Right lobe of liver (tissue), 6 donors: Measurements from ENCODE around the gene PRDM4. TPM values are rescaled to one million over a fixed set of nuclear protein-coding genes. Genes with fewer than 3 reads are reported as not detected.
A peak's percentile ranks its signal among the peaks of the same experiment; 100 is the strongest.

ENCODE experiments used
- ATAC-seq, 4 donors: fragments of 200-7000 bp; cut with Tn5 transposase; one replicate each; pipeline ENCODE4 v1.9.1; 2020; ENCODE audit warnings: mild to moderate bottlenecking in 4 of 4, moderate library complexity in 4 of 4
- DNase-seq, 3 donors: peaks; one replicate each; pipeline ENCODE4 v3.0.0-alpha.2; 2020
- H3K27ac ChIP-seq, 3 donors: fragments of 200-600 bp; one replicate each; pipeline ENCODE4 v1.8.0; 2022
- H3K27me3 ChIP-seq, 2 donors: fragments of 200-600 bp; one replicate each; pipeline ENCODE4 v1.8.0; 2022
- H3K36me3 ChIP-seq, 4 donors: fragments of 200-600 bp; sonication (generic) in 1 of 4; one replicate each; pipeline versions ENCODE4 v1.5.1 to v1.8.0; 2017 to 2022; ENCODE audit warnings: control low read depth in 1 of 4
- H3K4me1 ChIP-seq, 4 donors: fragments of 200-600 bp; sonication (generic) in 1 of 4; one replicate each; pipeline versions ENCODE4 v1.5.1 to v1.8.0; 2017 to 2022; ENCODE audit warnings: control low read depth in 1 of 4
- H3K4me3 ChIP-seq, 3 donors: fragments of 200-600 bp; one replicate each; pipeline ENCODE4 v1.8.0; 2022
- H3K9me3 ChIP-seq, 4 donors: fragments of 200-600 bp; sonication (generic) in 1 of 4; one replicate each; pipeline versions ENCODE4 v1.5.1 to v1.8.0; 2017 to 2022; ENCODE audit warnings: control low read depth in 1 of 4
- CTCF ChIP-seq, 4 donors: fragments of 200-600 bp in 3 of 4; fragments of 450-650 bp in 1 of 4; IDR thresholded peaks; one replicate each; pipeline versions ENCODE4 v1.5.1 to v1.8.0; 2016 to 2022; ENCODE audit warnings: antibody characterized with exemption in 4 of 4, mild to moderate bottlenecking in 2 of 4
- POLR2A ChIP-seq: fragments of 450-650 bp; IDR thresholded peaks from one replicate; pipeline ENCODE4 v1.6.1; 2017; ENCODE audit warnings: antibody characterized with exemption, mild to moderate bottlenecking
- WGBS: methylation state at CpG from one replicate; pipeline ENCODE4 v1.1.6; 2018; ENCODE audit warnings: low coverage, low lambda C conversion rate; ENCODE audit not compliant: insufficient coverage; ENCODE audit errors: missing lambda C conversion rate; 5-methylcytosine and 5-hydroxymethylcytosine counted together
- intact Hi-C, 2 donors: fragments of 100-400 bp; cut with DNase I; formaldehyde crosslinking; loops; one replicate each; pipeline versions ENCODE4 v1.11.2 to v1.14.1; 2022
- total RNA-seq, 6 experiments: library from RNA; depleted of rRNA in 2 of 6; stranded (reverse); fragments of >200 nt in 2 of 6; fragmentation: NEBNext Ultra II Directional in 3 of 6; extraction: Animal tissue kit (Norgen Biotek cat#: 25700) in 3 of 6; gene quantifications; one replicate each; pipeline versions ENCODE4 v1.1.0 to v1.2.4, GENCODE V29; 2016 to 2023
- donor health status: DM: no; HTN: yes; CAD: no.
- donor health status: DM: no; HTN: no; CAD: no.
- donor health status: DM: no; HTN: no; CAD: no.
- donor health status: DM: no; HTN: yes; CAD: no.
- donor health status: DM: no; HTN: yes; CAD: no.

The PRDM4 gene
- total RNA-seq, 6 experiments from 2014 or later = 5.9 to 8.2 (median 7.1) TPM

- ATAC-seq (peak in 1 of 4 donors; percentile 23), DNase-seq (peak in 1 of 3 donors; percentile 21)
- no peaks in the 10 kb centered on the region for H3K9me3 ChIP-seq
- WGBS = 7% methylated on average over 6 of the region's 66 CpGs
- H3K4me1 ChIP-seq = peaks cover 0 to 6% (median 0%) of the 10 kb centered on the region in 4 donors
- intact Hi-C loops = loop anchor here in 1 of 2 donors (10.0 kb wide), 1 partner anchor 110 kb away; no protein-coding TSS in a partner anchor
- no peaks in the 10 kb centered on the region for H3K36me3 ChIP-seq
- H3K27me3 ChIP-seq = peaks cover 4% of the 10 kb centered on the region in 2 donors
- H3K27ac ChIP-seq = no peak overlapping the region
- TF ChIP-seq CTCF (IDR thresholded peaks at IDR 0.05) (no peak), POLR2A (no peak)
- H3K4me3 ChIP-seq = no peak overlapping the region
These were observed 14.3 kb upstream of the PRDM4 start for GRCh38 chr12:107775093-107775721.

- ATAC-seq (no peak), DNase-seq (no peak)
- H3K27ac ChIP-seq = no peak within 1 kb of the TSS
- no peaks in the 10 kb centered on the region for H3K36me3 ChIP-seq
- intact Hi-C loops = loop anchor here in 1 of 2 donors (10.0 kb wide), 1 partner anchor 110 kb away; no protein-coding TSS in a partner anchor
- H3K4me1 ChIP-seq = peaks cover 0 to 6% (median 0%) of the 10 kb centered on the region in 4 donors
- 45% methylated on average over 12 of the region's 13 CpGs for WGBS
- TF ChIP-seq CTCF (IDR thresholded peaks at IDR 0.05) = no peak
- no peak for TF ChIP-seq POLR2A
- H3K4me3 ChIP-seq = no peak within 1 kb of the TSS
- no peaks in the 10 kb centered on the region for H3K9me3 ChIP-seq
- peaks cover 4% of the 10 kb centered on the region in 2 donors for H3K27me3 ChIP-seq
These were observed 13.6 kb upstream of the PRDM4 start, which contains the start of gene ASCL4 for GRCh38 chr12:107774349-107775029. ASCL4 (plus strand) TSS chr12:107774704; CDS start chr12:107775219, 515 bp downstream.

- H3K27me3 ChIP-seq = no peaks in the 10 kb centered on the region
- H3K9me3 ChIP-seq = no peaks in the 10 kb centered on the region
- no peak for DNase-seq
- H3K27ac ChIP-seq = no peak overlapping the region
- 59% methylated on average over 3 of the region's 5 CpGs for WGBS
- H3K4me1 ChIP-seq = no peaks in the 10 kb centered on the region
- no peaks in the 10 kb centered on the region for H3K36me3 ChIP-seq
- ATAC-seq = no peak
- intact Hi-C loops = loop anchor here in 1 of 2 donors (10.0 kb wide), 1 partner anchor 73 kb away; no protein-coding TSS in a partner anchor
- H3K4me3 ChIP-seq = no peak overlapping the region
- TF ChIP-seq POLR2A (no peak), CTCF (IDR thresholded peaks at IDR 0.05) (no peak)
These were observed 6.5 kb upstream of the PRDM4 start for GRCh38 chr12:107767466-107767865.

GRCh38 chr12:107765316-107765715 lies 4.4 kb upstream of the PRDM4 start:
- DNase-seq (no peak), ATAC-seq (no peak)
- Histone ChIP-seq H3K9me3 (no peaks in the 10 kb centered on the region), H3K27me3 (no peaks in the 10 kb centered on the region), H3K36me3 (no peaks in the 10 kb centered on the region), H3K4me1 (no peaks in the 10 kb centered on the region), H3K27ac (no peak overlapping the region), H3K4me3 (no peak overlapping the region)
- intact Hi-C loops = loop anchor here in 1 of 2 donors (10.0 kb wide), 1 partner anchor 71 kb away; no protein-coding TSS in a partner anchor
- TF ChIP-seq POLR2A (no peak), CTCF (IDR thresholded peaks at IDR 0.05) (no peak)
- 64% methylated on average over 1 of the region's 1 CpG for WGBS
